KOPT-K1 (cell line): ENCODE measurements around the gene MSL1.
A peak's percentile ranks its signal among the peaks of the same experiment; 100 is the strongest.

ENCODE experiments used
- H3K27ac ChIP-seq: fragments of 200-600 bp; sonication (generic); 2 replicates; pipeline ENCODE4 v1.5.1; 2016; ENCODE audit warnings: antibody characterized with exemption, mild to moderate bottlenecking, low read depth, low read length; ENCODE audit not compliant: poor library complexity, severe bottlenecking
- H3K36me3 ChIP-seq: fragments of 200-600 bp; sonication (generic); 2 replicates; pipeline ENCODE4 v1.5.1; 2017; ENCODE audit warnings: antibody characterized with exemption, mild to moderate bottlenecking, low read length, moderate library complexity; ENCODE audit not compliant: insufficient read depth
- H3K9me3 ChIP-seq: fragments of 200-600 bp; sonication (generic); 2 replicates; pipeline ENCODE4 v1.5.1; 2017; ENCODE audit warnings: antibody characterized with exemption, low read length, mild to moderate bottlenecking; ENCODE audit not compliant: insufficient read depth, poor library complexity, severe bottlenecking

MSL1 gene

GRCh38 chr17:40097931-40098845, 23.6 kb upstream of the MSL1 start:
- Histone ChIP-seq H3K9me3 (no peaks in the 10 kb centered on the region), H3K36me3 (peaks cover 28% of the 10 kb centered on the region), H3K27ac (peak overlapping the region; percentile 87)

- Histone ChIP-seq H3K9me3 (no peaks in the 10 kb centered on the region), H3K27ac (peak overlapping the region; percentile 87), H3K36me3 (peaks cover 20% of the 10 kb centered on the region)
Observed at GRCh38 chr17:40098846-40099618, 22.7 kb upstream of the MSL1 start.

- H3K36me3 ChIP-seq = peaks cover 12% of the 10 kb centered on the region
- H3K9me3 ChIP-seq = no peaks in the 10 kb centered on the region
- H3K27ac ChIP-seq = peak overlapping the region; percentile 87
Observed at GRCh38 chr17:40099619-40100418, 22.0 kb upstream of the MSL1 start.

- Histone ChIP-seq H3K27ac (peak within 1 kb of the TSS; percentile 87), H3K36me3 (peaks cover 9% of the 10 kb centered on the region; the same call in 1 of the 2 replicates)
Observed at GRCh38 chr17:40100419-40100668, 21.4 kb upstream of the MSL1 start, which contains the start of gene NR1D1. TSS of gene NR1D1 (minus strand) at chr17:40100589. CDS start at chr17:40100094, 495 bp downstream.

GRCh38 chr17:40100669-40101366, 21.0 kb upstream of the MSL1 start:
- Histone ChIP-seq H3K36me3 (peaks cover 9% of the 10 kb centered on the region; the same call in 1 of the 2 replicates), H3K9me3 (no peaks in the 10 kb centered on the region), H3K27ac (peak overlapping the region; percentile 87)

More at GRCh38 chr17:40100419-40100668, 21.4 kb upstream of the MSL1 start, which contains the start of gene NR1D1:
- H3K9me3 ChIP-seq = no peaks in the 10 kb centered on the region

GRCh38 chr17:40101367-40102210, 20.2 kb upstream of the MSL1 start:
- Histone ChIP-seq H3K36me3 (peaks cover 8% of the 10 kb centered on the region; the same call in 1 of the 2 replicates), H3K27ac (no peak overlapping the region)

GRCh38 chr17:40103071-40103661, 18.6 kb upstream of the MSL1 start:
- H3K36me3 ChIP-seq = no peaks in the 10 kb centered on the region
- H3K9me3 ChIP-seq = no peaks in the 10 kb centered on the region
- peak overlapping the region; percentile 82 for H3K27ac ChIP-seq

More at GRCh38 chr17:40101367-40102210, 20.2 kb upstream of the MSL1 start:
- H3K9me3 ChIP-seq = no peaks in the 10 kb centered on the region

GRCh38 chr17:40103688-40104087, 18.1 kb upstream of the MSL1 start:
- Histone ChIP-seq H3K36me3 (no peaks in the 10 kb centered on the region), H3K9me3 (no peaks in the 10 kb centered on the region), H3K27ac (peak overlapping the region; percentile 82)

GRCh38 chr17:40104594-40105486, 16.9 kb upstream of the MSL1 start:
- Histone ChIP-seq H3K9me3 (no peaks in the 10 kb centered on the region), H3K36me3 (no peaks in the 10 kb centered on the region), H3K27ac (peak overlapping the region; percentile 82)

- H3K36me3 ChIP-seq = no peaks in the 10 kb centered on the region
- no peaks in the 10 kb centered on the region for H3K9me3 ChIP-seq
- peak overlapping the region; percentile 82 for H3K27ac ChIP-seq
Observed at GRCh38 chr17:40105861-40106759, 15.7 kb upstream of the MSL1 start.

- Histone ChIP-seq H3K27ac (peak overlapping the region; percentile 82), H3K36me3 (no peaks in the 10 kb centered on the region), H3K9me3 (no peaks in the 10 kb centered on the region)
Observed at GRCh38 chr17:40106760-40107521, 14.8 kb upstream of the MSL1 start.
